NCI-H748 (cell line): ENCODE measurements around the gene EN1.

Experiments
- DNase-seq: peaks from one replicate; lab custom pipeline; 2025; ENCODE audit not compliant: unreplicated experiment; lab: John Stamatoyannopoulos, UW

Gene EN1

GRCh38 chr2:118823633-118824032 lies 23.8 kb downstream of the EN1 start:
- no peak for DNase-seq

GRCh38 chr2:118822572-118822971 lies 24.9 kb downstream of the EN1 start:
- DNase-seq = no peak

- no peak for DNase-seq
Measured at GRCh38 chr2:118822015-118822414, 25.4 kb downstream of the EN1 start.

GRCh38 chr2:118817469-118817868 lies 30.0 kb downstream of the EN1 start:
- peak; percentile 4 for DNase-seq

- DNase-seq = no peak
Measured at GRCh38 chr2:118816669-118817068, 30.8 kb downstream of the EN1 start.

GRCh38 chr2:118815731-118816130 lies 31.7 kb downstream of the EN1 start:
- no peak for DNase-seq

- DNase-seq = no peak
Measured at GRCh38 chr2:118815314-118815713, 32.1 kb downstream of the EN1 start.

- DNase-seq = no peak
Measured at GRCh38 chr2:118814368-118814767, 33.1 kb downstream of the EN1 start.

GRCh38 chr2:118813601-118814339 lies 33.7 kb downstream of the EN1 start:
- DNase-seq = no peak

GRCh38 chr2:118813111-118813510 lies 34.3 kb downstream of the EN1 start:
- no peak for DNase-seq

- no peak for DNase-seq
Measured at GRCh38 chr2:118812552-118812951, 34.9 kb downstream of the EN1 start.

GRCh38 chr2:118811514-118812115 lies 35.8 kb downstream of the EN1 start:
- no peak for DNase-seq

- no peak for DNase-seq
Measured at GRCh38 chr2:118810766-118811165, 36.7 kb downstream of the EN1 start.

- DNase-seq = peak; percentile 11
Measured at GRCh38 chr2:118808429-118808809, 39.0 kb downstream of the EN1 start.

- DNase-seq = peak; percentile 12
Measured at GRCh38 chr2:118807668-118808428, 39.6 kb downstream of the EN1 start.

- no peak for DNase-seq
Measured at GRCh38 chr2:118806797-118807667, 40.4 kb downstream of the EN1 start.

GRCh38 chr2:118805064-118805690 lies 42.3 kb downstream of the EN1 start:
- DNase-seq = no peak

GRCh38 chr2:118803012-118803411 lies 44.4 kb downstream of the EN1 start:
- no peak for DNase-seq

GRCh38 chr2:118801151-118801550 lies 46.3 kb downstream of the EN1 start:
- DNase-seq = no peak

- no peak for DNase-seq
Measured at GRCh38 chr2:118800736-118801135, 46.7 kb downstream of the EN1 start.

GRCh38 chr2:118794546-118794945 lies 52.9 kb downstream of the EN1 start:
- DNase-seq = no peak
